Measurements from ENCODE around the gene ZP3. TPM values are rescaled to one million over a fixed set of nuclear protein-coding genes. Genes with fewer than 3 reads are reported as not detected.

Gene ZP3
- total and polyA plus RNA-seq, 2 of the 8 experiments (the other 6 are each of a cell fraction or from before 2014, with no cell fraction given): 1.5 to 2.4 TPM

DNA sequence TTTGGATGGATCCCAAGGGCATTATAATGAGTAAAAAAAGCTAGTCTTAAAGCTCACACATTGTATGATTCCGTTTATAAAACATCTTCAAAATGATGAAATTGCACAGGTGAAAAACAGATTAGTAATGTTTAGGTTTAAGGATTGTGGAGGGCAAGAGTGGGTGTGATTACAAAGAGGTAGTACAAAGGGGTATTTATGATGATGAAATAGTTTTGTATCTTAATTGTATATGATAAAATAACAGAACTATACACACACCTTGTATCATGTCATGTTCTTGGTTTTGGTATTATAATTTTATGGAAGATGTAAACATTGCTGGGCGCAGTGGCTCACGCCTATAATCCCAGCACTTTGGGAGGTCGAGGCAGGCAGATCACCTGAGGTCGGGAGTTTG lies 12.5 kb upstream of the ZP3 start (continued):
- no peak for TF ChIP-seq RNF2 (IDR thresholded peaks at IDR 0.05; ENCODE audit: borderline replicate concordance, low read depth, low read length, missing control alignments, poor library complexity, severe bottlenecking)
- TF ChIP-seq, protein P1, sequence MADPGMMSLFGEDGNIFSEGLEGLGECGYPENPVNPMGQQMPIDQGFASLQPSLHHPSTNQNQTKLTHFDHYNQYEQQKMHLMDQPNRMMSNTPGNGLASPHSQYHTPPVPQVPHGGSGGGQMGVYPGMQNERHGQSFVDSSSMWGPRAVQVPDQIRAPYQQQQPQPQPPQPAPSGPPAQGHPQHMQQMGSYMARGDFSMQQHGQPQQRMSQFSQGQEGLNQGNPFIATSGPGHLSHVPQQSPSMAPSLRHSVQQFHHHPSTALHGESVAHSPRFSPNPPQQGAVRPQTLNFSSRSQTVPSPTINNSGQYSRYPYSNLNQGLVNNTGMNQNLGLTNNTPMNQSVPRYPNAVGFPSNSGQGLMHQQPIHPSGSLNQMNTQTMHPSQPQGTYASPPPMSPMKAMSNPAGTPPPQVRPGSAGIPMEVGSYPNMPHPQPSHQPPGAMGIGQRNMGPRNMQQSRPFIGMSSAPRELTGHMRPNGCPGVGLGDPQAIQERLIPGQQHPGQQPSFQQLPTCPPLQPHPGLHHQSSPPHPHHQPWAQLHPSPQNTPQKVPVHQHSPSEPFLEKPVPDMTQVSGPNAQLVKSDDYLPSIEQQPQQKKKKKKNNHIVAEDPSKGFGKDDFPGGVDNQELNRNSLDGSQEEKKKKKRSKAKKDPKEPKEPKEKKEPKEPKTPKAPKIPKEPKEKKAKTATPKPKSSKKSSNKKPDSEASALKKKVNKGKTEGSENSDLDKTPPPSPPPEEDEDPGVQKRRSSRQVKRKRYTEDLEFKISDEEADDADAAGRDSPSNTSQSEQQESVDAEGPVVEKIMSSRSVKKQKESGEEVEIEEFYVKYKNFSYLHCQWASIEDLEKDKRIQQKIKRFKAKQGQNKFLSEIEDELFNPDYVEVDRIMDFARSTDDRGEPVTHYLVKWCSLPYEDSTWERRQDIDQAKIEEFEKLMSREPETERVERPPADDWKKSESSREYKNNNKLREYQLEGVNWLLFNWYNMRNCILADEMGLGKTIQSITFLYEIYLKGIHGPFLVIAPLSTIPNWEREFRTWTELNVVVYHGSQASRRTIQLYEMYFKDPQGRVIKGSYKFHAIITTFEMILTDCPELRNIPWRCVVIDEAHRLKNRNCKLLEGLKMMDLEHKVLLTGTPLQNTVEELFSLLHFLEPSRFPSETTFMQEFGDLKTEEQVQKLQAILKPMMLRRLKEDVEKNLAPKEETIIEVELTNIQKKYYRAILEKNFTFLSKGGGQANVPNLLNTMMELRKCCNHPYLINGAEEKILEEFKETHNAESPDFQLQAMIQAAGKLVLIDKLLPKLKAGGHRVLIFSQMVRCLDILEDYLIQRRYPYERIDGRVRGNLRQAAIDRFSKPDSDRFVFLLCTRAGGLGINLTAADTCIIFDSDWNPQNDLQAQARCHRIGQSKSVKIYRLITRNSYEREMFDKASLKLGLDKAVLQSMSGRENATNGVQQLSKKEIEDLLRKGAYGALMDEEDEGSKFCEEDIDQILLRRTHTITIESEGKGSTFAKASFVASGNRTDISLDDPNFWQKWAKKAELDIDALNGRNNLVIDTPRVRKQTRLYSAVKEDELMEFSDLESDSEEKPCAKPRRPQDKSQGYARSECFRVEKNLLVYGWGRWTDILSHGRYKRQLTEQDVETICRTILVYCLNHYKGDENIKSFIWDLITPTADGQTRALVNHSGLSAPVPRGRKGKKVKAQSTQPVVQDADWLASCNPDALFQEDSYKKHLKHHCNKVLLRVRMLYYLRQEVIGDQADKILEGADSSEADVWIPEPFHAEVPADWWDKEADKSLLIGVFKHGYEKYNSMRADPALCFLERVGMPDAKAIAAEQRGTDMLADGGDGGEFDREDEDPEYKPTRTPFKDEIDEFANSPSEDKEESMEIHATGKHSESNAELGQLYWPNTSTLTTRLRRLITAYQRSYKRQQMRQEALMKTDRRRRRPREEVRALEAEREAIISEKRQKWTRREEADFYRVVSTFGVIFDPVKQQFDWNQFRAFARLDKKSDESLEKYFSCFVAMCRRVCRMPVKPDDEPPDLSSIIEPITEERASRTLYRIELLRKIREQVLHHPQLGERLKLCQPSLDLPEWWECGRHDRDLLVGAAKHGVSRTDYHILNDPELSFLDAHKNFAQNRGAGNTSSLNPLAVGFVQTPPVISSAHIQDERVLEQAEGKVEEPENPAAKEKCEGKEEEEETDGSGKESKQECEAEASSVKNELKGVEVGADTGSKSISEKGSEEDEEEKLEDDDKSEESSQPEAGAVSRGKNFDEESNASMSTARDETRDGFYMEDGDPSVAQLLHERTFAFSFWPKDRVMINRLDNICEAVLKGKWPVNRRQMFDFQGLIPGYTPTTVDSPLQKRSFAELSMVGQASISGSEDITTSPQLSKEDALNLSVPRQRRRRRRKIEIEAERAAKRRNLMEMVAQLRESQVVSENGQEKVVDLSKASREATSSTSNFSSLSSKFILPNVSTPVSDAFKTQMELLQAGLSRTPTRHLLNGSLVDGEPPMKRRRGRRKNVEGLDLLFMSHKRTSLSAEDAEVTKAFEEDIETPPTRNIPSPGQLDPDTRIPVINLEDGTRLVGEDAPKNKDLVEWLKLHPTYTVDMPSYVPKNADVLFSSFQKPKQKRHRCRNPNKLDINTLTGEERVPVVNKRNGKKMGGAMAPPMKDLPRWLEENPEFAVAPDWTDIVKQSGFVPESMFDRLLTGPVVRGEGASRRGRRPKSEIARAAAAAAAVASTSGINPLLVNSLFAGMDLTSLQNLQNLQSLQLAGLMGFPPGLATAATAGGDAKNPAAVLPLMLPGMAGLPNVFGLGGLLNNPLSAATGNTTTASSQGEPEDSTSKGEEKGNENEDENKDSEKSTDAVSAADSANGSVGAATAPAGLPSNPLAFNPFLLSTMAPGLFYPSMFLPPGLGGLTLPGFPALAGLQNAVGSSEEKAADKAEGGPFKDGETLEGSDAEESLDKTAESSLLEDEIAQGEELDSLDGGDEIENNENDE (IDR thresholded peaks at IDR 0.05; ENCODE audit: insufficient replicate concordance, low read length): no peak
- TF ChIP-seq CEBPB (IDR thresholded peaks at IDR 0.05; ENCODE audit: low read depth, low read length): no peak
- TF ChIP-seq SP1 (IDR thresholded peaks at IDR 0.05; ENCODE audit: low read depth, low read length): no peak
